Testis (tissue), 2 donors: ENCODE measurements around the gene HOOK1.

Experiments used
- CTCF ChIP-seq, 3 experiments: fragments of 450-650 bp in 2 of 3; fragments of 200-600 bp in 1 of 3; sonication (generic) in 1 of 3; IDR thresholded peaks; one replicate each; pipeline ENCODE4 v1.5.1; 2016 to 2019; ENCODE audit warnings: antibody characterized with exemption in 3 of 3, mild to moderate bottlenecking in 2 of 3, moderate library complexity in 1 of 3
- POLR2A ChIP-seq: fragments of 450-650 bp; IDR thresholded peaks from one replicate; pipeline ENCODE4 v1.6.1; 2017; ENCODE audit warnings: antibody characterized with exemption, mild to moderate bottlenecking, moderate library complexity

DNA sequence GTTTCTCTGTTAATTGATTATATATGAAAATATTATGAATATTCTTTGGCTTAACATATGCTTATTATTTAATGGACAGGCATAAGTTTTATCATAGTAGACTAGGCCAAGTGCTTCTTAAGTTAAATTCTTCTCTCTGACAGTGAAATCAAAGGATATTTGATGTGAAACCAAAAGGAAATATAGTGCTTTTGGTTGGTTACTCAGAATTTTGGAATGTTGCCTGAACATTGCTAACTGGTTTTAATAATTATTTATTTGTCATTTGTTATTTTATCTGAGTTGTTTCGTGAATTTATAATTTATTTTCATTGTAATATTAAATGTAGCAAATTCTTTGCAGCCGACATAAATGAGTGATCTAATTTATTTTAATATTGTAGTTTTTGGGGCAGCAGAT is 18.3 kb downstream of the HOOK1 start:
- TF ChIP-seq POLR2A (no peak), CTCF (IDR thresholded peaks at IDR 0.05) (no peak)
